ENCODE data around the gene MAGEA2.
"Not testable (repeated sequence)": the region's sequence is repeated elsewhere in the genome, so short reads cannot be mapped to it uniquely, and the experiment has no call there.

The MAGEA2 gene, protein sequence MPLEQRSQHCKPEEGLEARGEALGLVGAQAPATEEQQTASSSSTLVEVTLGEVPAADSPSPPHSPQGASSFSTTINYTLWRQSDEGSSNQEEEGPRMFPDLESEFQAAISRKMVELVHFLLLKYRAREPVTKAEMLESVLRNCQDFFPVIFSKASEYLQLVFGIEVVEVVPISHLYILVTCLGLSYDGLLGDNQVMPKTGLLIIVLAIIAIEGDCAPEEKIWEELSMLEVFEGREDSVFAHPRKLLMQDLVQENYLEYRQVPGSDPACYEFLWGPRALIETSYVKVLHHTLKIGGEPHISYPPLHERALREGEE

DNA sequence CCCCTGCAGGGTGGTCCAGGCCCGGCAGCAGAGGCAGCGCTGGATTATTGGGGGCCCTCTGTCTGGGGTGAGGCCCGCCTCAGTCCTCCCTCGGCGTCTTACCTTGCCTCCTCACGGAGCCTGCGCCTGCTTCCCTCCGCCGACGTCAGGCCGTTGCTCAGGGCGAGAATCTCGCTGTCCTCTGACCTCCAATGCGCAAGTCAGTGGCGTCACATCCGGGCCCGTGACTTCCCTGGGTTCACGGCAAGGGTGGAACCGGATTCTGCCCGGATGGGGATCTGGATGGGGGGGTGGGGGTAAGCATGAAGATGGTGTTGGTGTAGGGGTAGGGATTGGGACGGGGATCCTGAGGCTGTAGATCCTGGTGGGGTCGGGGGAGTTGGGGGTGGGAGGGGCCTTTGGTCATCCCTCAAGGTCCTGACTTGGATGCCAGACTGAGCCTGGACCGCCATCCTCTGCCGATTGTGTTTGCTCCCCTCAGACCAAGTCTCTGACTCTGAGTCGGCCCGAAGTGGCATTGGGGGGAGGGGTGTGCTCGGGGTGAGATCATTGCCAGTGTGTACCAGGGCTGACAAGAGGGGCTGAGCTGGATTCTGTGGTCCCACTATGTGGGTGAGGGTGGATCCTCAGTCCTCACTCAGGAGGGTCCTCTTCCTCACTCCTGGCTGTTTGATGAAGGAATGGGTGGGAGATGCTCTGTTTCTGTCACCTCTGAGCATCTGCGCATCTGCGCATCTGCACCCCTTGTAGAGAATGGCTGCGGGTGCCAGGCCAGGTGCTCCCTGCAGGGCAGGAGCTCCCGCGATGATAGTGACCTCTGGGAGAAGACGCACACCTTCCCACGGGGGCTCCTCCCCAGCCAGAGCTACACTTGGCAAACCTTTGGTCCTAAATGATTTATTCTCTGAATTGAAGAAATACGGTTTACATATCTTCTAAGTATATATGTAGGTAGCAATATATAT lies at the start of gene MAGEA2:
Gene MAGEA2 (minus strand): TSS at position 157 of the 965 bp plus-strand sequence. CDS start 2,479 bp downstream, outside the sequence.
- DNase-seq (ENCODE audit: low read depth); H3K4me3 ChIP-seq (ENCODE audit: control insufficient read depth, low read depth, low read length): not testable (repeated sequence)

DNA sequence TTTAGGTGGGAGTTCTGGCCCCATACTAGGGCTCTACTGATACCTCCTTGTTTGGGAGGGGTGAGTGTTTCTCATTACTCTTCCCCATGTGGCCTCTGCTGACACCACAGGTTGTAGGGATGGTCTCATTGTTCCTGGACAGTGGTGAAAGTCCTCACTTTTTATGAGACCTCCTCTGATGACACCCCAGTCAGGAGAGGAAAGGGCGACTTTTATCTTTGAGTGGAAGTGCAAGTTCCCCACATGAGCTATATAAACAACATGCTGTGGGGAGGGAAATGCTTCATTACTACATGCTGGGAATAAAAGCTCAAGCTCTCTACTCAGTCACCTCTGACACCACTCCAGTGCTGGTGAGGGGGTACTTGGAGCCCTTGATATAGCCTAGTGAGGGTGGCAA lies 45.3 kb upstream of the MAGEA2 start:
- no peak for DNase-seq (ENCODE audit: low read depth)
- TF ChIP-seq, protein P1, sequence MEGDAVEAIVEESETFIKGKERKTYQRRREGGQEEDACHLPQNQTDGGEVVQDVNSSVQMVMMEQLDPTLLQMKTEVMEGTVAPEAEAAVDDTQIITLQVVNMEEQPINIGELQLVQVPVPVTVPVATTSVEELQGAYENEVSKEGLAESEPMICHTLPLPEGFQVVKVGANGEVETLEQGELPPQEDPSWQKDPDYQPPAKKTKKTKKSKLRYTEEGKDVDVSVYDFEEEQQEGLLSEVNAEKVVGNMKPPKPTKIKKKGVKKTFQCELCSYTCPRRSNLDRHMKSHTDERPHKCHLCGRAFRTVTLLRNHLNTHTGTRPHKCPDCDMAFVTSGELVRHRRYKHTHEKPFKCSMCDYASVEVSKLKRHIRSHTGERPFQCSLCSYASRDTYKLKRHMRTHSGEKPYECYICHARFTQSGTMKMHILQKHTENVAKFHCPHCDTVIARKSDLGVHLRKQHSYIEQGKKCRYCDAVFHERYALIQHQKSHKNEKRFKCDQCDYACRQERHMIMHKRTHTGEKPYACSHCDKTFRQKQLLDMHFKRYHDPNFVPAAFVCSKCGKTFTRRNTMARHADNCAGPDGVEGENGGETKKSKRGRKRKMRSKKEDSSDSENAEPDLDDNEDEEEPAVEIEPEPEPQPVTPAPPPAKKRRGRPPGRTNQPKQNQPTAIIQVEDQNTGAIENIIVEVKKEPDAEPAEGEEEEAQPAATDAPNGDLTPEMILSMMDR (conservative IDR thresholded peaks at IDR 0.05; ENCODE audit: control insufficient read depth, insufficient read depth, low read depth, low read length): no peak
- no peak overlapping the region for H3K4me3 ChIP-seq (ENCODE audit: control insufficient read depth, low read depth, low read length)

DNA sequence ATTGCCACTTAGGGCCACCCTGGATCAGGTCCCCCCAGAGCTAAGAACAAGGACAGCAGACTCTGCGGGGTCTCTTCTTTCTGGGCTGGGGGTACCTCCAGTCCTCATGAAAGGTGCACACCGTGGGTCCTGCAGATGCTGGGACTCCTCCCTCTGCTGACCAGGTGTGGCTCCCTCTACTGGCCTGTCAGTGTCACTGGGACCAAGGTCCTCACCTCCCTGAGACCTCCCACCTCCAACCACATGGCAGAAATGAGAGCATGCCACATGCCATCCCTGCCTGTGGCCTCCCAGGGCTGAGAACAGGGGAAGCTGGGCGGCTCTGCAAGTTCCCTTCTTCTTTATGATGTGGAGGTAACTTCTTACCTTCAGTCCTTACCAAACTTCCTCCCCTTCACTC lies 33.4 kb upstream of the MAGEA2 start:
- not testable (repeated sequence) for DNase-seq (ENCODE audit: low read depth); H3K4me3 ChIP-seq (ENCODE audit: control insufficient read depth, low read depth, low read length)

DNA sequence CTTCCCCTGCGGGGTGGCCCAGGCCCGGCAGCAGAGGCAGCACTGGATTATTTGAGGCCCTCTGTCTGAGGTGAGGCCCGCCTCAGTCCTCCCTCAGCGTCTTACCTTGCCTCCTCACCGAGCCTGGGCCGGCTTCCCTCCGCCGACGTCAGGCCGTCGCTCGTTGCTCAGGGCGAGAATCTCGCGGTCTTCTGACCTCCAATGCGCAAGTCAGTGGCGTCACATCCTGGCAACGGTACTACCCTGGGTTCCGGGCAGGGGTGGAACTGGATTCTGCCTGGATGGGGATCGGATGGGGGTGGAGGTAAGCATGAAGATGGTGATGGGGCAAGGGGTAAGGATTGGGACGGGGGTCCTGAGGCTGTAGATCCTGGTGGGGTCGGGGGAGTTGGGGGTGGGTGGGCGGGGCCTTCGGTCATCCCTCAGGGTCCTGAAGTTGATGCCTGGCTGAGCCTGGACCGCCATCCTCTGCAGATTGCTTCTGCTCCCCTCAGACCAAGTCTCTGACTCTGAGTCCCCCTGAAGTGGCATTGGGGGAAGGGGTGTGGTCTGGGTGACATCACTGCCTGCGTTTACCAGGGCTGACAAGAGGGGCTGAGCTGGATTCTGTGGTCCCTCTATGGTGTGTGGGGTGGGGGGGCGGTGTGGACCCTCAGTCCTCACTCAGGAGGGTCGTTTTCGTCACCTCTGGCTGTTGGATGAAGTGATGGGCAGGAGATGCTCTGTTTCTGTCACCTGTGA lies 16.1 kb upstream of the MAGEA2 start, which contains the start of gene MAGEA6:
Gene MAGEA6 (minus strand): TSS at position 141 of the 741 bp plus-strand sequence. CDS start 2,039 bp downstream, outside the sequence.
- not testable (repeated sequence) for DNase-seq (ENCODE audit: low read depth); H3K4me3 ChIP-seq (ENCODE audit: control insufficient read depth, low read depth, low read length)

DNA sequence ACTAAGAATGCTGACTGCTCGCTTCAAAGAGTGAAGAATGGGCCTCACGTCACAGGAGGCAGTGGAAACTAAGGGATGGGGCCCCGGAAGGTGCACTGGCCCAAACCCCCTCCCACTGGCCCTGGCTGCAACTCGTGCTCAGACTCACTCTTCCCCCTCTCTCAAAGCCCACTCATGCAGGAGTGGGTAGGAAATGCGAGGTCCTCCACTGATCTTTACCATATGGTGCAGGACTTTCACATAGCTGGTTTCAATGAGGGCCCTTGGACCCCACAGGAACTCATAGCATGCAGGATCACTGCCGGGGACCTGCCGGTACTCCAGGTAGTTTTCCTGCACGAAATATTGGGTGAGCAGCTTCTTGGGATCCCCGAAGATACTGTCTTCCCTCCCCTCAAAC lies 12.9 kb upstream of the MAGEA2 start:
- DNase-seq (ENCODE audit: low read depth); H3K4me3 ChIP-seq (ENCODE audit: control insufficient read depth, low read depth, low read length): not testable (repeated sequence)

DNA sequence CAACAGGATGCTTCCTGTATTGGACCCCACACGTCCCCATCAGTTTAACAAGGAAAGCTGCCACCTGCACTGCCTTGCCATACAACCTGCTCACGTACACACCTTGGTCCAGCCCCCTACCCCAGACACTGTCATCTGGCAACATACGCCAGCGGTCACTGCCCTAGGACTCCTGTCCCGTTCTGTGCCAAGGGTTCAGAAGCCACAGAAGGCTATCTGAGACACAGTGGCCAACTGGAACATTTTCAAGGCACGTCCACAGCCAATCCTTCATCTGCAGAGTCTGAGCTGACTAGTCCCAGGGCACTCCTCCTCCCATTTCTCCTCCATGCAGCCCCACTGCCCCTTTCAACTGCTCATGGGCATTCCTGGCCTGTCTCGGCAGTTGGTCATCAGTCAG lies 7.9 kb upstream of the MAGEA2 start:
- DNase-seq (ENCODE audit: low read depth): not testable (repeated sequence)

DNA sequence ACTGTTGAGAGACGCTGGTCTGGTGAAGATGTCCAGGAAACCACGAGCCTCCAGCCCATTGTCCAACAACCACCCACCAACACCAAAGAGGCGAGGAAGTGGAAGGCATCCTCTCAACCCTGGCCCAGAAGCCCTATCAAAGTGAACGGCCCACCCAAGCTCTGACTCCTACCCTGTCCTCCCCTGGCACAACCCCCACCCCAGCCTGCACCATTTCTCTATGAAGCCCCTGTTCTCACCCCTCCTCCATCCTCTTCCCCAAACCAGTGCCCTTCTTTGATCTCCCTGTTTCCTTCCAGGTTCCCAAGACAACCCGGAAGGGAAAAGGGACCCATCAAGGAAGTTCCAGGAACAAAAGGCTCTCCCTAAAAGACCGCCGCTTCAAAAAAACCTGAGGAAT lies 5.9 kb upstream of the MAGEA2 start:
- not testable (repeated sequence) for H3K4me3 ChIP-seq (ENCODE audit: control insufficient read depth, low read depth, low read length); DNase-seq (ENCODE audit: low read depth)

More for the DNA sequence above, 7.9 kb upstream of the MAGEA2 start:
- H3K4me3 ChIP-seq (ENCODE audit: control insufficient read depth, low read depth, low read length): not testable (repeated sequence)

DNA sequence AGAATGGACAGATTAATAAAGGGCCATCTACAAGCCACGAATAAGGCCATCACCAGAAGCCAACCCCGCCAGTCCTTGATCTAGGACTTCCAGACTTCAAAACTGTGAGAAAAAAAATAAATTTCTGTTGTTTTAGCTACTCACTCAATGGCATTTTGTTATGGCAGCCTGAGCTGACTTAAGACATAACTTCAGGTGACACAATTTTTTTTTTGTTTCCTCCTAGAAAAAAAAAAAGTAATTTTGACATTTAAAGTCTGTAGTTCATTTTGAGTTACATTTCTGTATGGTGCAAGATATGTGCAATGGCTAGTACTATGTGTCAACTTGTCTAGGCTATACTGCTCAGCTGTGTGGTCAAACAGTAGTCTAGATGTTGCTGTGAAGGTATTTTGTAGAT lies 5.3 kb upstream of the MAGEA2 start, which contains the start of gene CSAG3:
Gene CSAG3 (plus strand): TSS at position 301 of the 400 bp plus-strand sequence.
- H3K4me3 ChIP-seq (ENCODE audit: control insufficient read depth, low read depth, low read length); DNase-seq (ENCODE audit: low read depth): not testable (repeated sequence)

DNA sequence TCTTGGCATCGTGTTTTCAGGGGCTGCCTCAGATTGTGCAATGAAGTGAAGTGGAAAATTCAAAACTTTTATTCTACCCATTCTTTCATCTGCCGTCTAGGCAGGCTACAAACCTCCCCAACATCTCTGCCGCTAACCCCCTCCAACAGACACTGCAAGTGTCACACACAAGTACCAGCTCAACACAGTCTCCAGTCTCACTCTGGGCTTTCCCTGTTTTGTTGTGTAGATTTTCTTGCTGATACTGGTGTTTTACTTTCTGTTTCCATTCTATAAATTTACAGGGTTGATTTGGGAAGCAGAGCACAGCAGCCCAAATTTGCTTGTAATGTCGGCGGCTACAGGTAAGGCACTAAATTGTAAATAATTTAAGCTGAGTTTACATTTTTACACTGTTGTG lies 1.2 kb upstream of the MAGEA2 start:
- not testable (repeated sequence) for DNase-seq (ENCODE audit: low read depth)

DNA sequence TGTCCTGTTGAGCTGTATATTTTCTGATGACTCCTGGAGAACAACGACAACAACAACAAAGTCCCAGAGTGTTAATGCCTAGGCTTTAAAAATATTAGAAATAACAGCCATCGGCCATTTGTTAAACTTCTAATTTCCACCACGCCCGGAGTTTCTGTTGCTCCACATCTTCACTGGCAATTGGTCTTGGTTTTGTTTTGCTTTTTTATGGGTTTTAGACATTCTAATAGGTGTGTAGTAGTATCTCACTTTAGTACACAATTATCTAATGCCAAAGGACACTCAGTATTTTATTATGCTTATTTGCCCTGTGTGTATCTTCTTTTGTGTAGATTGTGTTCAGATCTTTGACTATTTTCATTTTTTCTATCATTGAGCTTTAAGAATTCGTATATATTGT lies 15.1 kb downstream of the MAGEA2 start:
- H3K4me3 ChIP-seq (ENCODE audit: control insufficient read depth, low read depth, low read length): no peak overlapping the region
- no peak for DNase-seq (ENCODE audit: low read depth)
- TF ChIP-seq, protein P1 (conservative IDR thresholded peaks at IDR 0.05; ENCODE audit: control insufficient read depth, insufficient read depth, low read depth, low read length): no peak

More for the DNA sequence above, 1.2 kb upstream of the MAGEA2 start:
- not testable (repeated sequence) for H3K4me3 ChIP-seq (ENCODE audit: control insufficient read depth, low read depth, low read length)

DNA sequence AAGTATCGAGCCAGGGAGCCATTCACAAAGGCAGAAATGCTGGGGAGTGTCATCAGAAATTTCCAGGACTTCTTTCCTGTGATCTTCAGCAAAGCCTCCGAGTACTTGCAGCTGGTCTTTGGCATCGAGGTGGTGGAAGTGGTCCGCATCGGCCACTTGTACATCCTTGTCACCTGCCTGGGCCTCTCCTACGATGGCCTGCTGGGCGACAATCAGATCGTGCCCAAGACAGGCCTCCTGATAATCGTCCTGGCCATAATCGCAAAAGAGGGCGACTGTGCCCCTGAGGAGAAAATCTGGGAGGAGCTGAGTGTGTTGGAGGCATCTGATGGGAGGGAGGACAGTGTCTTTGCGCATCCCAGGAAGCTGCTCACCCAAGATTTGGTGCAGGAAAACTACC lies 17.1 kb downstream of the MAGEA2 start:
- DNase-seq (ENCODE audit: low read depth); H3K4me3 ChIP-seq (ENCODE audit: control insufficient read depth, low read depth, low read length): not testable (repeated sequence)
